Measurements from ENCODE around the gene MYLK2. TPM values are rescaled to one million over a fixed set of nuclear protein-coding genes. Genes with fewer than 3 reads are reported as not detected.
A peak's percentile ranks its signal among the peaks of the same experiment; 100 is the strongest.

MYLK2 gene
- total and polyA plus RNA-seq, 7 donors: 0.16 to 0.81 (median 0.39) TPM; not detected in 4

DNA sequence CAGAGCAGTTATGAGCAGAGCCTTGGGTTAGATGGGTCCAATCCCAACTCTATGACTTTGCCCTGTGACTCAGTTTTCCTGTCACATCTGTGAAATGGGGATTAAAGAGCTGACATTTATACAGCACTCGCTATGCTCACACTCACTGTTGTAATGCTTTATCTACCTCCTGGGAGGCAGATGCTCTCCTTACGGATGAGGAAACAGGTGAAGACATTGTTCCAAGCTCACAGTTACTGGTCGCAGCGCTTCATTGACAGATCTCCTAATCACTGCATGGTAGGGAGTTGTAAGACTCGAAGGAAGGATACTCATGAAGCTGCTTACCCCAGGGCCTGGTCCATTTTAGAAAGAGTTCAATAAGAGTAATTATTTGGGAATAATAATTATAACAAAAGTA, 2.9 kb upstream of the MYLK2 start:
- Histone ChIP-seq H3K9me3 (no peaks in the 10 kb centered on the region), H3K27me3 (no peaks in the 10 kb centered on the region), H3K4me3 (no peak overlapping the region), H3K4me1 (peaks cover 0 to 11% (median 3%) of the 10 kb centered on the region in 4 donors), H3K36me3 (no peaks in the 10 kb centered on the region), H3K27ac (no peak overlapping the region)
- intact Hi-C loops (cut with DNase I): no loop called here
- no peak for DNase-seq
- whole genome bisulfite sequencing, 2 donors: 89 to 92% methylated on average over 5 of the region's 5 CpGs
- TF ChIP-seq, protein P1, sequence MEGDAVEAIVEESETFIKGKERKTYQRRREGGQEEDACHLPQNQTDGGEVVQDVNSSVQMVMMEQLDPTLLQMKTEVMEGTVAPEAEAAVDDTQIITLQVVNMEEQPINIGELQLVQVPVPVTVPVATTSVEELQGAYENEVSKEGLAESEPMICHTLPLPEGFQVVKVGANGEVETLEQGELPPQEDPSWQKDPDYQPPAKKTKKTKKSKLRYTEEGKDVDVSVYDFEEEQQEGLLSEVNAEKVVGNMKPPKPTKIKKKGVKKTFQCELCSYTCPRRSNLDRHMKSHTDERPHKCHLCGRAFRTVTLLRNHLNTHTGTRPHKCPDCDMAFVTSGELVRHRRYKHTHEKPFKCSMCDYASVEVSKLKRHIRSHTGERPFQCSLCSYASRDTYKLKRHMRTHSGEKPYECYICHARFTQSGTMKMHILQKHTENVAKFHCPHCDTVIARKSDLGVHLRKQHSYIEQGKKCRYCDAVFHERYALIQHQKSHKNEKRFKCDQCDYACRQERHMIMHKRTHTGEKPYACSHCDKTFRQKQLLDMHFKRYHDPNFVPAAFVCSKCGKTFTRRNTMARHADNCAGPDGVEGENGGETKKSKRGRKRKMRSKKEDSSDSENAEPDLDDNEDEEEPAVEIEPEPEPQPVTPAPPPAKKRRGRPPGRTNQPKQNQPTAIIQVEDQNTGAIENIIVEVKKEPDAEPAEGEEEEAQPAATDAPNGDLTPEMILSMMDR (IDR thresholded peaks at IDR 0.05): no peak
- TF ChIP-seq EP300 (IDR thresholded peaks at IDR 0.05) (no peak), POLR2AphosphoS5 (IDR thresholded peaks at IDR 0.05) (no peak), POLR2A (IDR thresholded peaks at IDR 0.05) (no peak)

DNA sequence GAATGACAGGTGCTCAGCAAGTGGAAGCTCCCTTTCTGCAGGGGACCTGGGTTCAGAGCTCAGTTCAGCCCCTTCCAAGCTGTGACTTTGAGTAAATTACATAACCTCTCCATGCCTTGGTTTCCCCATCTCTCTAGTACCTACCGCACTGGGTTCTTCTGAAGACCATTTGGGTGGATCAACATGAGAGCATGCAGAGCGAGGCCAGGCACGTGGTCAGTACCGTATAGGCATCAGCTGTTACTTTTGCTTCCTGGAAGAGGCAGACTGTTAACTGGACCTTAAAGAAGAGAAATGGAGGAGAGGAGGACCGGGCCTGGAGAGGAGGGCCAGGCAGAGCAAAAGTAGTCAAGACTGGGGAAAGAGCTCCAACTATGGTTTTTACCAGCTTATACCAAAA, 1.7 kb upstream of the MYLK2 start:
- intact Hi-C loops (cut with DNase I): no loop called here
- 92 to 93% methylated on average over 5 of the region's 5 CpGs for WGBS, 2 donors
- no peak for TF ChIP-seq EP300 (IDR thresholded peaks at IDR 0.05)
- TF ChIP-seq, protein P1 (IDR thresholded peaks at IDR 0.05): no peak
- no peak for TF ChIP-seq POLR2AphosphoS5 (IDR thresholded peaks at IDR 0.05)
- TF ChIP-seq POLR2A (IDR thresholded peaks at IDR 0.05): no peak

DNA sequence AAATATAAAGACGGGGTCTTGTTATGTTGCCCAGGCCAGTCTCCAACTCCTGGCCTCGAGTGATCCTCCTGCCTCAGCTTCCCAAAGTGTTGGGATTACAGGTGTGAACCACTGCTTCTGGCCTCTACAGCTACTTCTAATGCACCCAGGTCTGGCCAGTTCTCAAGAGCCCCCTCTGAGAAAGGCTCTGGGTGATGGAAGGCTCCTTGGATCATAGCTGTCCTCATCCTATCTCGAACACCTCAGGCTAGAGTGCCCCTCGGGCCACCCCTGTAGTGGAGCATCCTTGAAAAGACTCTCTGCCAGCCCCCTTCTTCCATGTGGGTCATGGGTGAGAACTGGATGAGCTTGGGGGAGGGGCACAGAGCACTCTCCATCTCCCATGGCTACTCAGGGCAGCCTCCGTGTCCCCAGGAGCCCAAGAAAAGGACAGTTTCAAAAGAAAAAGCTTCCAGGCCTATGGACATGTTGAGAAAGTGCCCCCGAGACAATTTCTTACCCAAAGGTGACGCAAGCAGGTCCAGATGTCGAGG, 714 bp upstream of the MYLK2 start:
- Histone ChIP-seq H3K4me3 (no peak overlapping the region), H3K4me1 (peaks cover 0 to 19% (median 9%) of the 10 kb centered on the region in 4 donors), H3K9me3 (no peaks in the 10 kb centered on the region), H3K36me3 (no peaks in the 10 kb centered on the region), H3K27ac (no peak overlapping the region), H3K27me3 (no peaks in the 10 kb centered on the region)
- WGBS, 2 donors: 89 to 94% methylated on average over 8 of the region's 8 CpGs
- intact Hi-C loops (cut with DNase I): no loop called here
- TF ChIP-seq, protein P1 (IDR thresholded peaks at IDR 0.05): no peak
- TF ChIP-seq POLR2AphosphoS5 (IDR thresholded peaks at IDR 0.05): no peak
- no peak for TF ChIP-seq POLR2A (IDR thresholded peaks at IDR 0.05)
- TF ChIP-seq EP300 (IDR thresholded peaks at IDR 0.05): no peak
- no peak for DNase-seq

More for the DNA sequence above, 1.7 kb upstream of the MYLK2 start:
- Histone ChIP-seq H3K36me3 (no peaks in the 10 kb centered on the region), H3K27me3 (no peaks in the 10 kb centered on the region), H3K27ac (no peak overlapping the region), H3K4me1 (peaks cover 0 to 9% (median 5%) of the 10 kb centered on the region in 4 donors), H3K9me3 (no peaks in the 10 kb centered on the region), H3K4me3 (no peak overlapping the region)
- no peak for DNase-seq

DNA sequence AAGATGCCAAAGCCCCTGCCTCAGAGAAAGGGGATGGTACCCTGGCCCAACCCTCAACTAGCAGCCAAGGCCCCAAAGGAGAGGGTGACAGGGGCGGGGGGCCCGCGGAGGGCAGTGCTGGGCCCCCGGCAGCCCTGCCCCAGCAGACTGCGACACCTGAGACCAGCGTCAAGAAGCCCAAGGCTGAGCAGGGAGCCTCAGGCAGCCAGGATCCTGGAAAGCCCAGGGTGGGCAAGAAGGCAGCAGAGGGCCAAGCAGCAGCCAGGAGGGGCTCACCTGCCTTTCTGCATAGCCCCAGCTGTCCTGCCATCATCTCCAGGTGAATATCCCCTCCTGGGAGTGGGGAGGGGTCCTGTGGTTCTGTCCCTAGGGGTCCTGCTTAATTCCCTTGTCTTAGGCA, 1.1 kb downstream of the MYLK2 start:
- no peak overlapping the region for H3K4me3 ChIP-seq
- H3K27me3 ChIP-seq: no peaks in the 10 kb centered on the region
- DNase-seq: no peak
- no peak overlapping the region for H3K27ac ChIP-seq
- no peaks in the 10 kb centered on the region for H3K36me3 ChIP-seq
- H3K4me1 ChIP-seq: peaks cover 0 to 18% (median 9%) of the 10 kb centered on the region in 4 donors
- 84 to 88% methylated on average over 6 of the region's 6 CpGs for WGBS, 2 donors
- TF ChIP-seq POLR2AphosphoS5 (IDR thresholded peaks at IDR 0.05) (no peak), POLR2A (IDR thresholded peaks at IDR 0.05) (no peak), EP300 (IDR thresholded peaks at IDR 0.05) (no peak)
- TF ChIP-seq, protein P1 (IDR thresholded peaks at IDR 0.05): no peak
- H3K9me3 ChIP-seq: no peaks in the 10 kb centered on the region
- intact Hi-C loops (cut with DNase I): loop anchor here (5.0 kb wide), 1 partner anchor 272 kb away; no protein-coding TSS in a partner anchor

DNA sequence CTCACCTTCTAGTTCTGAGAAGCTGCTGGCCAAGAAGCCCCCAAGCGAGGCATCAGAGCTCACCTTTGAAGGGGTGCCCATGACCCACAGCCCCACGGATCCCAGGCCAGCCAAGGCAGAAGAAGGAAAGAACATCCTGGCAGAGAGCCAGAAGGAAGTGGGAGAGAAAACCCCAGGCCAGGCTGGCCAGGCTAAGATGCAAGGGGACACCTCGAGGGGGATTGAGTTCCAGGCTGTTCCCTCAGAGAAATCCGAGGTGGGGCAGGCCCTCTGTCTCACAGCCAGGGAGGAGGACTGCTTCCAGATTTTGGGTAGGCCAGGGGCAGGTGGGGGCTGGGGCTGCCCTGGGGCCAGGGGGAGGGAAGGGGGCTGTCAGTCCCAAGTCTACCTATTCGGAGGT, 2.3 kb downstream of the MYLK2 start:
- WGBS, 2 donors: 47 to 65% methylated on average over 5 of the region's 5 CpGs
- no peak for TF ChIP-seq POLR2AphosphoS5 (IDR thresholded peaks at IDR 0.05)
- no peak for TF ChIP-seq EP300 (IDR thresholded peaks at IDR 0.05)
- TF ChIP-seq, protein P1 (IDR thresholded peaks at IDR 0.05): no peak
- H3K36me3 ChIP-seq: no peaks in the 10 kb centered on the region
- no peaks in the 10 kb centered on the region for H3K27me3 ChIP-seq
- no peak overlapping the region for H3K4me3 ChIP-seq
- H3K27ac ChIP-seq: no peak overlapping the region
- H3K4me1 ChIP-seq: peaks cover 0 to 13% (median 9%) of the 10 kb centered on the region in 4 donors
- H3K9me3 ChIP-seq: no peaks in the 10 kb centered on the region
- DNase-seq: peak; percentile 63
- intact Hi-C loops (cut with DNase I): loop anchor here (5.0 kb wide), 1 partner anchor 271 kb away; no protein-coding TSS in a partner anchor

Data from sigmoid colon (tissue), 7 donors.